Measurements from ENCODE around the gene STARD9.

STARD9 gene

DNA sequence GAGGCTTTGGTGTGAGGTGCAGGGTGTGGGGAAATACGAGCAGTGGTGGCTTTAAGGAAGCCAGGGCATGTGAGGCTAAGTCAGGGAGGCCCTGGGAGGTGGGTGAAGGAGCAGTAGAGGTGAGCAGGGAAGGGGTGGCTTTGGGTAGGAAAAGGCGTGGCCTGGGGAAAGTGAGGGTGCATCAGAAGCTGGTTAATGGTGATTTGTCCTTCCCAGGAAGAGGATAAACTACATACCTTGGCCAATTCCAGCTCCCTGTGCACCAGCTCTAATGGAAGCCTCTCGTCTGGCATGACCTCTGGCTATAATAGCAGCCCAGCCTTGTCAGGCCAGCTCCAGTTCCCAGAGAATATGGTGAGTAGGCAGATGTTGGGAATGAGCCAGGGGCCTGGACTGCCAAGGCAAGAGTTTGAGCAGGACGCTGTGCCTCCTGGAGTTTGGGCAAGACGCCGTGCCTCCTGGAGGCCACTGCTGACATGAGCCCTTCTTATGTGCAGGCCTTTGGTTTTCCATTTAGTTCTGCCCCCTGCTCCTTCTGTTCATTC is 120.2 kb downstream of the STARD9 start:
- Histone ChIP-seq H2AFZ (no peak overlapping the region), H3K4me3 (ENCODE audit: low read depth, low read length) (no peak overlapping the region), H3K9ac (no peak overlapping the region), H3K9me3 (ENCODE audit: control insufficient read depth, low read length) (no peaks in the 10 kb centered on the region), H3K4me2 (ENCODE audit: low read length) (no peak overlapping the region), H3K79me2 (no peaks in the 10 kb centered on the region), H3K36me3 (ENCODE audit: control insufficient read depth, insufficient read depth, low read length) (no peaks in the 10 kb centered on the region), H3K27ac (no peak overlapping the region), H3K27me3 (ENCODE audit: control insufficient read depth, insufficient read depth, low read length) (no peaks in the 10 kb centered on the region), H3K4me1 (no peaks in the 10 kb centered on the region)
- TF ChIP-seq, protein P1, sequence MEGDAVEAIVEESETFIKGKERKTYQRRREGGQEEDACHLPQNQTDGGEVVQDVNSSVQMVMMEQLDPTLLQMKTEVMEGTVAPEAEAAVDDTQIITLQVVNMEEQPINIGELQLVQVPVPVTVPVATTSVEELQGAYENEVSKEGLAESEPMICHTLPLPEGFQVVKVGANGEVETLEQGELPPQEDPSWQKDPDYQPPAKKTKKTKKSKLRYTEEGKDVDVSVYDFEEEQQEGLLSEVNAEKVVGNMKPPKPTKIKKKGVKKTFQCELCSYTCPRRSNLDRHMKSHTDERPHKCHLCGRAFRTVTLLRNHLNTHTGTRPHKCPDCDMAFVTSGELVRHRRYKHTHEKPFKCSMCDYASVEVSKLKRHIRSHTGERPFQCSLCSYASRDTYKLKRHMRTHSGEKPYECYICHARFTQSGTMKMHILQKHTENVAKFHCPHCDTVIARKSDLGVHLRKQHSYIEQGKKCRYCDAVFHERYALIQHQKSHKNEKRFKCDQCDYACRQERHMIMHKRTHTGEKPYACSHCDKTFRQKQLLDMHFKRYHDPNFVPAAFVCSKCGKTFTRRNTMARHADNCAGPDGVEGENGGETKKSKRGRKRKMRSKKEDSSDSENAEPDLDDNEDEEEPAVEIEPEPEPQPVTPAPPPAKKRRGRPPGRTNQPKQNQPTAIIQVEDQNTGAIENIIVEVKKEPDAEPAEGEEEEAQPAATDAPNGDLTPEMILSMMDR (IDR thresholded peaks at IDR 0.05), result no peak

DNA sequence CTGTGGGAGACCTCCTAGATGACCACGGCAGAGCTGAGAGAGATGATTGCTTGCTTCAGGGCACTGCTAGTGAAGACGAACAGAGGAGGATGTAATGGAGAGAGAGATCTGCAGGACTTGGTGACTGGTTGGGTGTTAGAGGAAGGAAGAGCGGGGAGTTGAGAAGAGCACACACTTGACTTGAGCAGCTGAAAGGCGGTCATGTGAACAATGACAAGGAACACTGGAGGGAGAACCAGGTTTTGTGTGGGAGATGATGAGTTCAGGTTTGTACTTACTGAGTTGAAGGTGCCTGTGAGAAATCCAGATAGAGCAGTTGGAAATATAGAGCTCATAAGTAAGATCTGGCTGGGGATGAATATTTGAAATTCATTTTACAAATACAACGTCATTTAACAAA is 121.2 kb downstream of the STARD9 start:
- Histone ChIP-seq H3K27ac (no peak overlapping the region), H3K4me2 (ENCODE audit: low read length) (no peak overlapping the region), H2AFZ (no peak overlapping the region), H3K27me3 (ENCODE audit: control insufficient read depth, insufficient read depth, low read length) (no peaks in the 10 kb centered on the region), H3K36me3 (ENCODE audit: control insufficient read depth, insufficient read depth, low read length) (no peaks in the 10 kb centered on the region), H3K9me3 (ENCODE audit: control insufficient read depth, low read length) (no peaks in the 10 kb centered on the region), H3K79me2 (no peaks in the 10 kb centered on the region), H3K9ac (no peak overlapping the region), H3K4me1 (no peaks in the 10 kb centered on the region), H3K4me3 (ENCODE audit: low read depth, low read length) (no peak overlapping the region)
- TF ChIP-seq, protein P1 (IDR thresholded peaks at IDR 0.05), result no peak

DNA sequence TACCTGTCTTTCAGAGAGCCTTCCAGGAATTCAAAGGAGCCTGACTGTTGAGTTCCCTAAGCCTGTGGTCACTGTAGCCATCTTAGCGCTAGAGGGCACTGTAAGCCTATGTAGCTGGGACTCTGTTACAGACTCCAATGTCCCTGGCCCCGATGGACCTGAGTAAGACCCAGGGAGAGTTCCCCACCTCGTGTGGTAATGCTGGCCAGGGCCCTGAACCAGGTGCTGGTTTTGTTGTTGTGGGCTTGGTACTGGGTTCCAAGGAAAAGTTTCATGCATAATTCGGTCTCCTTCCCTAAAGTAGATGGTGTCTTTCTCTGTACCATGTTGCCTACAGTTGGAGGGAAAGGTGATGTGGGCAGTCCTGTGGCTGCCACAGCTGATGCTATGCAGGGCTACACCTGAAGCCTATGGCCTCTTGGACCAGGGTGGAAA is 129.1 kb downstream of the STARD9 start:
- Histone ChIP-seq H3K27me3 (ENCODE audit: control insufficient read depth, insufficient read depth, low read length) (no peaks in the 10 kb centered on the region), H2AFZ (no peak overlapping the region), H3K79me2 (no peaks in the 10 kb centered on the region), H3K4me3 (ENCODE audit: low read depth, low read length) (no peak overlapping the region), H3K9me3 (ENCODE audit: control insufficient read depth, low read length) (no peaks in the 10 kb centered on the region), H3K36me3 (ENCODE audit: control insufficient read depth, insufficient read depth, low read length) (no peaks in the 10 kb centered on the region), H3K4me2 (ENCODE audit: low read length) (no peak overlapping the region), H3K9ac (no peak overlapping the region), H3K4me1 (no peaks in the 10 kb centered on the region), H3K27ac (no peak overlapping the region)
- TF ChIP-seq, protein P1 (IDR thresholded peaks at IDR 0.05), result peak; percentile 54

GRCh38 chr15:42705336-42705735 is 129.9 kb downstream of the STARD9 start:
- Histone ChIP-seq H3K27ac (no peak overlapping the region), H3K9me3 (ENCODE audit: control insufficient read depth, low read length) (no peaks in the 10 kb centered on the region), H3K4me1 (no peaks in the 10 kb centered on the region), H3K27me3 (ENCODE audit: control insufficient read depth, insufficient read depth, low read length) (no peaks in the 10 kb centered on the region), H3K36me3 (ENCODE audit: control insufficient read depth, insufficient read depth, low read length) (no peaks in the 10 kb centered on the region), H3K9ac (no peak overlapping the region), H3K4me3 (ENCODE audit: low read depth, low read length) (no peak overlapping the region), H2AFZ (no peak overlapping the region), H3K79me2 (no peaks in the 10 kb centered on the region), H3K4me2 (ENCODE audit: low read length) (no peak overlapping the region)
- TF ChIP-seq, protein P1 (IDR thresholded peaks at IDR 0.05), result no peak

DNA sequence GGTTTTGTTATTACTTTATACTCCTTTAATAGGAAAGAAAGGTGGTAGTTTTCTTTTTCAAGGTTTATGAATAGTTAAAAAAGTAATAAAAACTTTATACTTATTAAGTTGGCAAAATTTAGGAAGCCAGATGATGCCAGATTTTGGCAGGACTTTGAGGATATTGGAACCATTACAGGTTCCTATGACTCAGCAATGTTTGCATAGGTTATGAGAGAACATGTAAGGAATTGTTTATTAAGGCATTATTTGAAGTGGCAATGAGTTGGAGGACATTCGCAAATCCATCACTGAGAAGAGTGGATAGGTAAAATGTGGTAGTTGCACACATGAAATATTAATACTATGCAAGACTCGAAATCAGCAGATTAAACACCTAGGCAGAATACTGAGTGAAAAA is 131.7 kb downstream of the STARD9 start:
- Histone ChIP-seq H3K9ac (no peak overlapping the region), H3K4me1 (no peaks in the 10 kb centered on the region), H3K36me3 (ENCODE audit: control insufficient read depth, insufficient read depth, low read length) (no peaks in the 10 kb centered on the region), H3K79me2 (no peaks in the 10 kb centered on the region), H3K9me3 (ENCODE audit: control insufficient read depth, low read length) (no peaks in the 10 kb centered on the region), H3K27ac (no peak overlapping the region), H3K4me3 (ENCODE audit: low read depth, low read length) (no peak overlapping the region), H3K27me3 (ENCODE audit: control insufficient read depth, insufficient read depth, low read length) (no peaks in the 10 kb centered on the region), H2AFZ (no peak overlapping the region), H3K4me2 (ENCODE audit: low read length) (no peak overlapping the region)
- TF ChIP-seq, protein P1 (IDR thresholded peaks at IDR 0.05), result no peak
